Measurements from ENCODE around the gene PGM2.

The PGM2 gene

GRCh38 chr4:37862961-37863360 is 36.5 kb downstream of the PGM2 start:
- ChIA-PET POLR2A (no interaction called here), CTCF (no interaction called here)
- no peak for TF ChIP-seq CTCF (IDR thresholded peaks at IDR 0.05; ENCODE audit: insufficient read depth, low read length, missing control alignments)
- H3K4me3 ChIP-seq (ENCODE audit: low read depth, low read length), result no peak overlapping the region
- DNase-seq (ENCODE audit: low read depth, low spot score), result no peak

GRCh38 chr4:37864786-37865185 is 38.3 kb downstream of the PGM2 start:
- no peak overlapping the region for H3K4me3 ChIP-seq (ENCODE audit: low read depth, low read length)
- no peak for DNase-seq (ENCODE audit: low read depth, low spot score)
- CTCF ChIA-PET, result interaction anchor here (1.0 kb wide), 1 partner anchor 14 kb away, joined by 3 read pairs; no protein-coding TSS in a partner anchor
- no peak for TF ChIP-seq CTCF (IDR thresholded peaks at IDR 0.05; ENCODE audit: insufficient read depth, low read length, missing control alignments)
- POLR2A ChIA-PET, result no interaction called here

GRCh38 chr4:37865450-37865849 is 39.0 kb downstream of the PGM2 start:
- no peak for TF ChIP-seq CTCF (IDR thresholded peaks at IDR 0.05; ENCODE audit: insufficient read depth, low read length, missing control alignments)
- DNase-seq (ENCODE audit: low read depth, low spot score), result peak; percentile 12
- POLR2A ChIA-PET, result no interaction called here
- CTCF ChIA-PET, result interaction anchor here (1.0 kb wide), 1 partner anchor 15 kb away, joined by 3 read pairs; no protein-coding TSS in a partner anchor
- no peak overlapping the region for H3K4me3 ChIP-seq (ENCODE audit: low read depth, low read length)

GRCh38 chr4:37867102-37867501 is 40.6 kb downstream of the PGM2 start:
- no peak overlapping the region for H3K4me3 ChIP-seq (ENCODE audit: low read depth, low read length)
- DNase-seq (ENCODE audit: low read depth, low spot score), result no peak
- CTCF ChIA-PET, result no interaction called here
- POLR2A ChIA-PET, result no interaction called here
- TF ChIP-seq CTCF (IDR thresholded peaks at IDR 0.05; ENCODE audit: insufficient read depth, low read length, missing control alignments), result no peak

GRCh38 chr4:37868238-37868637 is 41.8 kb downstream of the PGM2 start:
- POLR2A ChIA-PET, result no interaction called here
- no peak overlapping the region for H3K4me3 ChIP-seq (ENCODE audit: low read depth, low read length)
- CTCF ChIA-PET, result no interaction called here
- no peak for TF ChIP-seq CTCF (IDR thresholded peaks at IDR 0.05; ENCODE audit: insufficient read depth, low read length, missing control alignments)
- no peak for DNase-seq (ENCODE audit: low read depth, low spot score)

GRCh38 chr4:37872310-37872988 is 46.0 kb downstream of the PGM2 start:
- no peak overlapping the region for H3K4me3 ChIP-seq (ENCODE audit: low read depth, low read length)
- ChIA-PET POLR2A (no interaction called here), CTCF (no interaction called here)
- DNase-seq (ENCODE audit: low read depth, low spot score), result no peak
- TF ChIP-seq CTCF (IDR thresholded peaks at IDR 0.05; ENCODE audit: insufficient read depth, low read length, missing control alignments), result no peak

All from AG04449 (cell line).